HG03039 (cell line): ENCODE results near the gene ACP3.
A peak's percentile ranks its signal among the peaks of the same experiment; 100 is the strongest.

Experiments used
- ATAC-seq: cut with Tn5 transposase; IDR thresholded peaks from one replicate; pipeline ENCODE4 v1.9.1; 2021; ENCODE audit warnings: mild to moderate bottlenecking, moderate library complexity; ENCODE audit not compliant: unreplicated experiment

Gene ACP3

DNA sequence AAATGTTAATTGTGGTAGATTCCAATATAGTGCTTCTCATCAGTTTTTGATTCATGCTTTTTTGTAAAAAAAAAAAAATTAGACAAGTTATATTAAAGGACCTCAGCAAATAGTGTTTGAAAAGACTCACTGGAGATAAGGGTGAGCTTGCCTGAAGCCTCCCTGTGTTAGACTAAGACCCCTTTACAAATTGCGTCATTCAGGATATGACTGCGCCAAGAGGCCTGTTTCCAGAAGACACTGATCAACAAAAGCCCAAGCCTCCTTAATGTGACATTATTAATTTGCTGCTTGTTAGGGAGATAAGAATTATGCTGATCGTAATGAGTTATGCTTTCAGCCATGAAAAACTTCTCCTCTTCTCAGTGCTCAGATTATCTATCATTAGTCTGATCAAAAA is 87.1 kb downstream of the ACP3 start:
- ATAC-seq = no peak

DNA sequence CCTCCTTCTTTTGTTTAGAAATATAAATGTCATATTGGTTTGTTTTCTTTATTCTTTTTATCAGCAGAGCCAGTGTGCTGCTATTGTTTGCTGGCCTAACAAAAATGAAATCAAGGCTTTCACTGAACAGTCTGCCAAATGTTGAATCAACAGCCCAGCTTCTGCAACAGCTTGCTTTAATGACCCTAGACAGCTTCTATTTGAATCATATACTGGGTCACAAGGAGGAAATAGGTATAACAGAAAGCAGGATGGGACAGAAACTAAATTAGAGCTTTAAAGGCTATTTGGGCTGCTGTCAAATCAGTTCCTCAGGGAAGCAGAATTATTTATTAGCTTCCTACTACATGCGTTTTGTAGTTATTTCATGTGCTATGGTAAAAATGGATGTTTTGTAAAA is 88.0 kb downstream of the ACP3 start:
- no peak for ATAC-seq

DNA sequence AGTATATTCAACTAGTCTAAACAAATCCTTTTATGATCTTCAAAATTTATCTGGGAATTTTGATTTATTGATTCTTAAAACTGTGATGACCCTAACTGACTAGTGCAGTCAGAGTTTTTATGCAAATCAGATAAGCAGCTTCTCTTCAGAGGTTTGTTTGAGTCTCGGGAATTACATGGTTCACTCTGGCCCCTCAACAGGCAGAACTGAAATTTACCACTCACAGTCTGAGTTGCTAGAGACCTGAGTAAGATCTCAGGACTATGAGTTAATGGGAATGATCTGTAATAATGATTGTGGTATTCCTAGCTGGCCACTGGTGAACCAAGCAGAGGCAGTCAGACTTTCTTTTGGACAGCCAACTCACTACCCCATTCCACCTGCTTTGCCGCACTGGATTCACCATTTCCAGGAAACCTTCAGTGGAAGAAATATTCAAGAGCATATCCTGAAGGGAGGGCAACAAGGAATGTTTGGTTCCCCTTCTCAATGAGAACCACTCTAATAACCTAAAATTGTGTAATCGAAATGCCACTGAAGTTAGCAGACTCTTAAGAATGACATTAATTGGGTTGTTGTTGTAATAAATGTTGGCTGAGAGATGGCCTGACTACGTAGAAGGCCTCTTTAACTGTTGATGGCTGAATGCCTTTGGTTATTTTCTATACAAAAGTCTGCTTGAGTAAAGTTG is 88.5 kb downstream of the ACP3 start:
- peak; percentile 68 for ATAC-seq

DNA sequence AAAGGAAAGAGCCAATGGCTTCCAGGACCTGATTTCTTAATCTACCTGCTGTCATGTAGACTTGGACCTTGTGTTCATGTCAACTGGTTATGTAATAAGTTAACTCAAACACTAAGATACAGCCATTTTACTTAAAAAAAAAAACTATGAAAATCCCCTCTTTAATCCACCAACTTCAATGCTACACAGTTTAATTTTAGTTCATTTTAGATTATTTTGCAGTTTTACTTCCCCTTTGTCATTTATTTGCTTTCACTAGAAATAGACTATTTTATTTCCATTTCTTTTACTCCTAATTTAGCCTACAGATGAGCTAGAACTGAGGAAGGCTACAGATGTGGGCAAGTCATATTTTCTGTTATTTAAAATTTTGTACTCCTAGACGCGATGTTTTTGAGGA is 89.4 kb downstream of the ACP3 start:
- no peak for ATAC-seq

DNA sequence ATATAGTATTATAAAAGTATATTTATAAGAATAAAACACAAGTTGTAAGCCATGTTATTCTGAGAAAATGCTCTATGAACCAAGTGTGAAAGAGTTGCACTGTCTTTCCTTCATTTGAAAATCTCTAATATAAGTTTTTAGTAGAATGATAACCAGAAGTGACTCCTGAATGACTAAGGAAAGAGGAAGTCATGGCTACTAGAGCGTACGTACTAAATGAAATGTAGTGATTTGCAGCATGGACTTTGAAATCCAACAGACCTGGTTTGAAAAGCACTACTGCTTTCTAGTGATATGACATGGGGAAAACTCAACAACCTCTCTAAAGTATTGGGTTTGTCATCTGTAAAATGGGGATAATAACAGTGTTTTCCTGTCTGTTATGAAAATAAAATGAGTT is 89.8 kb downstream of the ACP3 start:
- ATAC-seq = no peak
